Nephron (organoid): Measurements from ENCODE around the gene LAMP5.
A peak's percentile ranks its signal among the peaks of the same experiment; 100 is the strongest.

Experiments
- H3K27ac Mint-ChIP-seq, 3 experiments: 2 replicates each; pipeline ENCODE4 v1.8.0; 2020; ENCODE audit warnings: mixed read lengths in 3 of 3, mild to moderate bottlenecking in 2 of 3, moderate library complexity in 1 of 3
- H3K27me3 Mint-ChIP-seq: 2 replicates; pipeline ENCODE4 v1.8.0; 2021; ENCODE audit warnings: low read depth, mild to moderate bottlenecking, moderate library complexity, mixed read lengths
- H3K36me3 Mint-ChIP-seq: 2 replicates; pipeline ENCODE4 v1.8.0; 2020; ENCODE audit warnings: low read depth, mixed read lengths
- H3K4me1 Mint-ChIP-seq: 2 replicates; pipeline ENCODE4 v1.8.0; 2020; ENCODE audit warnings: mixed read lengths
- H3K4me3 Mint-ChIP-seq, 3 experiments: 2 replicates each; pipeline ENCODE4 v1.8.0; 2020; ENCODE audit warnings: mild to moderate bottlenecking in 3 of 3, mixed read lengths in 3 of 3, moderate library complexity in 2 of 3
- H3K9me3 Mint-ChIP-seq: 2 replicates; pipeline ENCODE4 v1.8.0; 2020; ENCODE audit warnings: mixed read lengths
- CTCF ChIP-seq, 3 experiments: fragments of 200-600 bp; sonication (generic); IDR thresholded peaks; one replicate each; pipeline ENCODE4 v1.5.0; 2021; ENCODE audit warnings: antibody characterized with exemption in 3 of 3; ENCODE audit not compliant: unreplicated experiment in 3 of 3

Gene LAMP5

GRCh38 chr20:9487231-9487630 lies 27.2 kb upstream of the LAMP5 start:
- Mint-ChIP-seq H3K27ac (no peak overlapping the region), H3K4me1 (peaks cover 5% of the 10 kb centered on the region), H3K4me3 (no peak overlapping the region), H3K36me3 (no peaks in the 10 kb centered on the region), H3K9me3 (no peaks in the 10 kb centered on the region), H3K27me3 (no peaks in the 10 kb centered on the region)
- no peak for TF ChIP-seq CTCF (IDR thresholded peaks at IDR 0.05; ENCODE audit: unreplicated experiment in 3 of 3)

- Mint-ChIP-seq H3K36me3 (no peaks in the 10 kb centered on the region), H3K4me3 (no peak overlapping the region), H3K9me3 (no peaks in the 10 kb centered on the region), H3K4me1 (peaks cover 6% of the 10 kb centered on the region), H3K27ac (no peak overlapping the region), H3K27me3 (no peaks in the 10 kb centered on the region)
- no peak for TF ChIP-seq CTCF (IDR thresholded peaks at IDR 0.05; ENCODE audit: unreplicated experiment in 3 of 3)
These were observed 26.3 kb upstream of the LAMP5 start for GRCh38 chr20:9488063-9488462.

- Mint-ChIP-seq H3K4me3 (no peak overlapping the region), H3K27me3 (no peaks in the 10 kb centered on the region), H3K4me1 (peaks cover 19% of the 10 kb centered on the region), H3K9me3 (no peaks in the 10 kb centered on the region), H3K36me3 (no peaks in the 10 kb centered on the region), H3K27ac (no peak overlapping the region)
- no peak for TF ChIP-seq CTCF (IDR thresholded peaks at IDR 0.05; ENCODE audit: unreplicated experiment in 3 of 3)
These were observed 24.2 kb upstream of the LAMP5 start for GRCh38 chr20:9490161-9490560.

- TF ChIP-seq CTCF (IDR thresholded peaks at IDR 0.05; ENCODE audit: unreplicated experiment in 3 of 3), result no peak
- no peaks in the 10 kb centered on the region for H3K9me3 Mint-ChIP-seq
- peaks cover 19% of the 10 kb centered on the region for H3K4me1 Mint-ChIP-seq
- no peaks in the 10 kb centered on the region for H3K27me3 Mint-ChIP-seq
- H3K27ac Mint-ChIP-seq, result no peak overlapping the region
- H3K36me3 Mint-ChIP-seq, result no peaks in the 10 kb centered on the region
- no peak overlapping the region for H3K4me3 Mint-ChIP-seq
These were observed 23.8 kb upstream of the LAMP5 start for GRCh38 chr20:9490631-9491030.

GRCh38 chr20:9491324-9491723 lies 23.1 kb upstream of the LAMP5 start:
- H3K27ac Mint-ChIP-seq, result no peak overlapping the region
- no peak overlapping the region for H3K4me3 Mint-ChIP-seq
- peaks cover 19% of the 10 kb centered on the region for H3K4me1 Mint-ChIP-seq
- H3K27me3 Mint-ChIP-seq, result no peaks in the 10 kb centered on the region
- no peak for TF ChIP-seq CTCF (IDR thresholded peaks at IDR 0.05; ENCODE audit: unreplicated experiment in 3 of 3)
- no peaks in the 10 kb centered on the region for H3K36me3 Mint-ChIP-seq
- H3K9me3 Mint-ChIP-seq, result no peaks in the 10 kb centered on the region

GRCh38 chr20:9492067-9492466 lies 22.3 kb upstream of the LAMP5 start:
- Mint-ChIP-seq H3K27ac (peak overlapping the region in 1 of 3 experiments; percentile 88), H3K27me3 (no peaks in the 10 kb centered on the region), H3K36me3 (no peaks in the 10 kb centered on the region), H3K4me3 (no peak overlapping the region), H3K9me3 (no peaks in the 10 kb centered on the region), H3K4me1 (peaks cover 19% of the 10 kb centered on the region)
- TF ChIP-seq CTCF (IDR thresholded peaks at IDR 0.05; ENCODE audit: unreplicated experiment in 3 of 3), result no peak
